ENCODE measurements around the gene ADGRD2.
A peak's percentile ranks its signal among the peaks of the same experiment; 100 is the strongest.
"Not testable (repeated sequence)": the region's sequence is repeated elsewhere in the genome, so short reads cannot be mapped to it uniquely, and the experiment has no call there.

The ADGRD2 gene, protein sequence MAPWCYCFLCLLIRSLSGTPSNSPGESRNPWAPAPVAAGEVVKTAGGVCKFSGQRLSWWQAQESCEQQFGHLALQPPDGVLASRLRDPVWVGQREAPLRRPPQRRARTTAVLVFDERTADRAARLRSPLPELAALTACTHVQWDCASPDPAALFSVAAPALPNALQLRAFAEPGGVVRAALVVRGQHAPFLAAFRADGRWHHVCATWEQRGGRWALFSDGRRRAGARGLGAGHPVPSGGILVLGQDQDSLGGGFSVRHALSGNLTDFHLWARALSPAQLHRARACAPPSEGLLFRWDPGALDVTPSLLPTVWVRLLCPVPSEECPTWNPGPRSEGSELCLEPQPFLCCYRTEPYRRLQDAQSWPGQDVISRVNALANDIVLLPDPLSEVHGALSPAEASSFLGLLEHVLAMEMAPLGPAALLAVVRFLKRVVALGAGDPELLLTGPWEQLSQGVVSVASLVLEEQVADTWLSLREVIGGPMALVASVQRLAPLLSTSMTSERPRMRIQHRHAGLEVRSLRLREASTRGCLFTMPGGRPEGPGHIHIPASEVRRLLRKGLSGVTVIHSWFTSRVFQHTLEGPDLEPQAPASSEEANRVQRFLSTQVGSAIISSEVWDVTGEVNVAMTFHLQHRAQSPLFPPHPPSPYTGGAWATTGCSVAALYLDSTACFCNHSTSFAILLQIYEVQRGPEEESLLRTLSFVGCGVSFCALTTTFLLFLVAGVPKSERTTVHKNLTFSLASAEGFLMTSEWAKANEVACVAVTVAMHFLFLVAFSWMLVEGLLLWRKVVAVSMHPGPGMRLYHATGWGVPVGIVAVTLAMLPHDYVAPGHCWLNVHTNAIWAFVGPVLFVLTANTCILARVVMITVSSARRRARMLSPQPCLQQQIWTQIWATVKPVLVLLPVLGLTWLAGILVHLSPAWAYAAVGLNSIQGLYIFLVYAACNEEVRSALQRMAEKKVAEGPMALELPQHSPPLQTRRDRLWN

DNA sequence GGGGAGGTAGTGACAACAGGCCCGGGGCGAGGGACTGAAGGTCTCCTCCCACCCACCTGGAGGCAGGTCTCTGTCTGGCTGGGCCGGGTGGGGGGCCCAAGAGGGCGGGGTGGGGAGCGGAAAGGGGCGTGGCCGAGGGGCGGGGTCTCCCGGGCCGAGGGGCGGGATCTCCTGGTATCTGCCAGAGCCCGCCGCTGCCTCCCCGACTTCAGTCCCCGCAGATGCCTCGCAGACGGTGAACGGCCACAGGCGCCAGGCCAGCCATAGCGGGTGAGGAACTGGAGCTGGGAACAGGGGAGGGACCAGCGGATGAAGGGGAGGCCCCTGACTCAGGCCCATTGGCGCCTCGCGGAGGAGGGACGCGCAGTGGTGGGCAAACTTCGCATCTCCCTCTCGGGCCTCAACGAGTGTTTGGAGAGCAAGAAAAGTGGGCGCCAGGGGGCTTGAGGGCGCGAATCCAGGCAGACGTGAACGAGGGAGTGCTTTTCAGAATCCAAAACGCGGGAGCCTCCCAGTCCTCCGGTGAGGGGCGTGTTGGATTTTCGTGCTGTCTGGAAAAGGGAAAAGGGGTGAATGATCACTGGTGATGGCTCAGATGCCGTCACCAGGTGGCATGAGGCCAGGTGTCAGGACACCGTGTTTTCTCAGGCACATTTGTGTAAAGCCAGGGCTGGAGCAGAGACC, at the start of gene ADGRD2:
Gene ADGRD2 (plus strand): TSS at position 211 of the 684 bp plus-strand sequence. CDS start 1,216 bp downstream, outside the sequence.
- DNase-seq: peak; percentile 58

DNA sequence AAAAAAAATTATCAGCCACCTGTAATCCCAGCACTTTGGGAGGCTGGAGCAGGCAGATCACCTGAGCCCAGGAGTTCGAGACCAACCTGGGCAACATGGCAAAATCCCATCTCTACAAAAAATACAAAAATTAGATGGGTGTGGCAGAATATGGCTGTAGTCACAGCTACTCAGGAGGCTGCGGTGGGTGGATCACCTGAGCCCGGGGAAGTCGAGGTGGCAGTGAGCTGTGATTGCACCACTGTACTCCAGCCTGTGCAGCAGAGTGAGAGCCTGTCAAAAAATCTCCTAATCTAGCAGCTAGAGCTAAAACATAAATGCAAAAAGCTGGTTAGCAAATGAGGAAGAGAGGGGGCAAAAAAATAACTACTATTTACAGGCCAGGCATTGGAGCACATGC, 47.0 kb upstream of the ADGRD2 start:
- no peak for DNase-seq

DNA sequence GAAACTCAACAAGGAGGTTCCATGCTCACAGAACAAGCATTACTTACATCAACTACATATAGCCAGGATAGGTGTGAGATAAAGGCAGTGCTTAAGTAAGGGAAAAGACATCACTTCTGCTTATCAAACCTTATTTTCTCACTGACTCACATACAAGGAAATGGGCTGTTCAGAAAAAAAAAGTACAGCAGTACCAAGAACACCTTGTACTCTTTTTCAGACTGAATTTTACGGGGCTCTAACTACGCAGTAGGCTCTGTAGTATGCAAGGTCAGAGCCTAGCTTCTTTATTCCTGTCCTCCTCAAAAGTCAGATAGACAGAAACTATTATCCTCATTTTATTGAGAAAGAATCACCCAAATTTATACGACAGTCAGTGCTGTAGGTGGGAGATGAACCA, 40.8 kb upstream of the ADGRD2 start:
- DNase-seq: no peak

DNA sequence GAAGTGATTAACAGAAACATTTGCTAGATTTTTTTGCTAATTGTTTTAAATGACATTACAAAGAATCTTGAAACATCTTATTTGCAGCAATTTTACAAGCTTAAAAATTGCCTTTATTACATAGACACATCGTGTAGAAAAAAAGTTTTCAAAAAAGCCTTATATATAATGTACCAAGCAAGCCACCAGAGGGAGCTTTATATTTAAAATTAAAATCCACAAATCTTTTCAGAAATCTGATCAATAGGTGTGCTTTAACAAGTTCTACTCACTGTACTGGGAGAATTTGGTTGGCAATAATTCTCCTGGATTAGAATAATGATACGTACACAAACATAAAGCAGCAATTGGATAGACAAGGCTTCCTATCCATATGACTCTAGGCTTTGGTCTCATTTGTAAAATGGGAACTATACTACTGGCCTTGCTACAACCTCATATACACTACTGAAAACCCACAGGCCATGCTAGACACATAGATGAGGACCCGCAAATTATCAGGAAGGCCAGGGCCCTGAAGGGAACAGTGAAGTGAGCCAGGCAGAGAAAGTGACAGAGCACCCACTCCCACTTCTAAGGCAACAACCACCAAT, 39.8 kb upstream of the ADGRD2 start:
- DNase-seq: no peak

DNA sequence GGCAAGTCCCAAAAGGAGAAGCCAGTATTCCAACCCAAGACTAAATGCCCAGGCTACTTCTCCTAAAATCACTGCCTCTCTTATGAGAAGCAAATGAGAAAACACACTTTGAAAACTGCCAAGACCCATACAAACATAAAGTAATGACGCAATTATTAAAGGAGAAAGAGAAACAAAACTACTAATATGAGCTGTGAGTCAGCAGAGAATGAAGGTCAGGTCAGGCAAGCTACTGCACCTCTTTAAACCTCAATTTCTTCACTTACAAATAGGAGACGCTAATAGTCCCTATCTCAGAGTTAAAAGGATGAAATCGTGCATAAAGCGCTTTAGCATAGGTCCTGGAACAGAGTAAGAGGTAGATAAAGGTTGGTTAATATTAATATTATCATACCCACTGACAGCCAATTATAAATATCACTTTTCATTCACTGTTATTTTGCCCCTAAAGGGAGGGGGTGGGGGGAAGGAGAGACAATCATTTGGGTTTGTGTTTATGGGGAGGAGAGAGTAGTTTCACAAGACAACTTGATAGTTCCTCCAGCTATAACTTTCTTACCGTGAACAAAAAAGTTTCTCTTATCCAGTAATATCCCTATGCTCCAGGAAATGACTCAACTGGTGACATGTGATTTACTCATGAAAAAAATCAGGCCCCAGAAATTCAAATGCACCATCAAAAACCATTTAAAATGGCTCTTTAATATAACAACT, 38.6 kb upstream of the ADGRD2 start:
- DNase-seq: no peak

DNA sequence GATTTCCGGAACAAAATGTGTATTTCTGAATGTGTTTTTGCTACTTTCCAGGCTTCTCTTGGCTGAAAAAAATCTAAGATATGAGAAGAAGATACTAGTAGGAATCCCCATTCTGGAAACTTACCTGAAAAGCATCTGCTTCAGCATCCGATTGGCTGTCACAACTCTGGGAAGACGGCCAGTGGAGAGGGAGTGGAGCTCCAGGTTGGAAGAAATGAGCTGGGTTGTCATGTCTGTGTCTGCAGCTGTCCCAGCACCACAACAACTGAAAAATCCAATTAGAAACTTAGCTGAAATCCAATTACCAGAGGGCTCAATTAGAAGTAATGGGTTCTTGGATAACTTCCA, 38.0 kb upstream of the ADGRD2 start:
- DNase-seq: no peak

DNA sequence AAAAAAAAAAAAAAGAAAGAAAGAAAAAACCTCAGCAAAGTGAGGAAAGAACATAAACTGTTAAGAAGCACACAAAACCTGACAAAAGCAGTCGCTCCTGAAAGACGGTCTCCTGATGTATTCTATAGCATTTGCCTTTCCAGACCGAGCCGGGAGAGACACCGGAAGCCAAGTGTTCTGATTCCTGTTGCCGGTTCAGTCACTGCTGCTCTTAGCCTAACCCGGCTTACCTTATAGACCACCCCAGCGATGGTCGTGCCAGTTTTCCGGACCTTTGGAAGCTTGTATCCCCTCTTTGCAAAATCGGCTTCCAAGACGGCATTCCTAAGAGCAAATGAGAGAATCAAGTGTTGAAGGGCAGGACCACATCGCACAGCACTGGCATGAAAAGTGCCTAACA, 35.6 kb upstream of the ADGRD2 start:
- no peak for DNase-seq

DNA sequence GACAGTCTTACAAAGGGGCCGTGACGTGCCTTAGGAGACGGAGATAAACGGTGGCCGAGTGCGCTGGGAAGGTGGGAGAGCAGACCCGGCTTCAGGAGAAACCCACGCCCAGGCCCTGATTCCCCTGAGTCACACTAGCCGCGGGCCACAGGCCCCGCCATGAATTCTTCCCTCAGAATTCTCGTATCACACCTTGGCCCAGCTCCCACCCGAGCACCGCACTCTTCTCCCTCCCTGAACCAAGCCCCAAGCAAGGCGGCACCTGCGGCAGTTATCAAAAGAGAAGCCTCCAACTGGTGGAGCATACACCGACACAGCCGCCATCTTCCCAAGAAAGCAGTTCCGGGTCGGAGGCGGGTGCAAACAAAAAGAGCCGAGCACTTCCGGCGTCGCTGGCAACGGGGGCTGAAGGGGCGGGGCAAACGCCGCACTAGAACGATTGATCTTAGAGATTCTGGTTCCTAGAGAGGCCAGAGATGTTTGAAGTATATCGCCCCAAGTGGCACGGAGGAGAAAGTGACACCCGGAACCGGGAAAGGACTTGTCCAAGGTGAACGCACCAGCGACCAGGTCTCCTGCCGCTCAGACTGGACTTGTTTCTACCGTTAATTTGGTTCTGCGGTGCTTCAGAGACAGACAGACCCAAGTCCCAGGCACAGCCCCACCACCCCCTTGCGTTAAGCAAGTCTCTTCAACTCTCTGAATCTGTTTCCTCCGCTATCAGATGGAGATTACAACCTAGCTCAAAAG, 35.0 kb upstream of the ADGRD2 start, which contains the start of gene PSMB7:
Gene PSMB7 (minus strand): TSS at position 341 of the 750 bp plus-strand sequence. CDS start 17 bp downstream, at position 324.
- peak; percentile 98 for DNase-seq

DNA sequence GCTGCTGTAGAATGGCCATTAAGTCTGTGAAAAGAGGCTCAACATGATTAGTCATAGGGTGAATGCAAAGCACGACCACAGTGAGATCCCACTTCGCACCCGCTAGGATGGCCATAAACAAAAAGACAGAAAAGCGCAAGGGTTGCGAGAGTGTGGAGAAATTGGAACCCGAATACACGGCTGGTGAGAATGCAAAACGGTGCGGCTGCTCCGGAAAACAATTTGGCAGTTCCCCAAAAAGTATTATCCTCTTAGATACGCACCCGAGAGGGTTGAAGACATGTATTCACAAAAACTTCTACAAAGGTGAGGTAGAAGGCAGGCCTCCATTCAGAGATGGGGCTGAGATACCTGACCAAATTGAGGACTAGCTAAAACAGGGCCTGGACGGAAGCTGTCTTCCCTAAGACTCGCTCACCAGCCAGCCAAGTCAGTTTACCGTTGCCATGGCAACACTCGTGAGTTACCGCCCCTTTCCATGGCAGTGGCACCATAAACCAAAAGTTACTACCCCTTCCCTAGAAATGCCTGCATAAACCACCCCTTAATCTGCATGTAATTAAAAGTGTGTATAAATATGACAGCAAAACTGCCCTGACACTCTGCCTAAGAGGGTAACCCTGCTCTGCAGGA, 34.3 kb upstream of the ADGRD2 start:
- no peak for DNase-seq

DNA sequence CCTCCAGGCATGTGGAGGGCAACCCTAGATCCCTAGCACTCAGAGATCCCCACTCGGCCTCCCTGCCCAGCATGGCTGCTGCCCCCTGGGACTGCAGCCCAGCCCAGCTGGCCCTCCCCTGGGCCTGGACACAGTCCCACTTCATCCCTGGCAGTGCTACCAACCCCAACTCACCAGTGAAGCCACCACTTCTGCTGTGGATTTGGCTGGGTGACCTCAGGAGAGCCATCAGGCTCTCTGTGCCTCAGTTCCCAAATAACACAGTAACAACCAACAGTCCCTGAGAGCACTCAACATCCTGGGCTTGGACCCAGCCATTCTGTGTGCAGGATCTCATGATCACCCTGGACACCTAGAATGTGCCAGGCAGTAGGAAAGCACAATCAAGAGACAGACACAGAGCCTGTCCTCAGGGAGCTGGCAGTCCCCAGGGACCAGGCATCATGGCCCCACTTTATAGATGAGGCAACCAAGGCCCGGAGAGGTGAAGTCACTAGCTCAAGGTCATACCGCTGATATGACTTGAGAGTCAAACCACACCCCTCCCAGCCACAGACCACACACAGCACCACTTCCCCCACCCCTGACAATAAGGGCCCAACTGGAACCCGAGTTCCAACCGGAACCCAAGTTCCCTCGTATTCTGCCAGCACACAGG, 30.3 kb upstream of the ADGRD2 start:
- no peak for DNase-seq

DNA sequence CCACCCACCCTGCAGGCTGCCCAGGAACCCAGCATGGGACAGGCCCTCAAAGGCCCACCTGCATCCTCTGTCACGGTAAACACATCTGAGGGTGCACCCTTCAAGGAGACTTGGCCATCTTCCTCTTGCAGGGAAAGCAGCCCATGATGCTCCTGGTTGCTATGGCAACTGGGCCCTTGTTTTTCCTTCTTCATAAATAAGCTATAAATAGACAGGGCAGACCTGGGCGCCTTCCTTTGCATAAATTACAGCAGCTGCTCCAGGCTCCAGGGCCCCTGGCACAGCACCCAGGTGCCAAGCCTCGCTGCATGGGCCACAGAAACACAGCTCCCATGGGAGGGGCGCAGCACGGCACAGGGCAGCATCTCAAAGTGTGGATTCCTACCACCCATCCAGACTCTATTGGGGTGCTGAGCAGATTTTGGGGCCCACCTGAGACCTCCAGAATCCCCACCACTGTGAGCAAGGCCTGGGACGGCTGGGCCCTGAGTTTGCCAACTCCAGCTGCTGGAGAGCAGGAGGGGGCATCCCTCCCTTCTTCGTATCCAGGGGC, 29.2 kb upstream of the ADGRD2 start:
- DNase-seq: peak; percentile 38

DNA sequence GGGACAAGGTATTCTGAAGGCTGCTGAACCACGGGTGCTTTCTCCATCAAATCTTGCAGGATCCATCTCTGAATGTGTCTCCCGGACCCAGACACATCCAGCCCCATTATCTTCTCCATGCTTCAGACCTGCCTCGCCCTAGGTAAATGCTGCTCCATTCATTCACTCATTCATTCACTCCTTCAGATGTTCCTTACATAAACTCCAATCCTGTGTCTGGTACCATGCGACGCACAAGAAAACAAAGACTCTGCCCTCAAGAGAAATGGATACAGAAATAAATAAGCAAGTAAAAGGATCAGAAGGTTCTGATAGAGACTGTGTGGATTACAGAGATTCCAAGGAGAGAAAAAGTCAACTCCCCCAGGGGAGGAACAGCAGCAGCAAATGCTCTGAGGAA, 27.1 kb upstream of the ADGRD2 start:
- no peak for DNase-seq

DNA sequence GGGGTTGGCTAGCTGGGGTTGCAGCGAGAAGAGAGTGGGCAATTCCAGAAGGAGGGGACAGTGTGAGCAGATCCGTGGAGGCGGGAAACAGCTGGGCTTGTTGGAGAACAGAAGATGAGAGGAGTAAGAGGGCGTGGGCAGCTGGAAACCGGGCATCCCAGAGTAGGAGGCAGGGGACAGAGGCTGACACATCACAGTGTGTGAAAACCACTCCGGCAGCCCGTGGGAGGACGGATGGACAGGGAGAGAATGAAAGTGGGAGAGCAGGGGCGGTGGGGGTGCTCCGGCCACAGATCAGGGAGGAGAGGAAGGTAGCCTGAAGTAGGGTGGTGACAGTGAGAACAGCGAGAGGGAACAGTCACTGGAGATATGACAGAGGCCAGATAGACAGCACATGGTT, 26.7 kb upstream of the ADGRD2 start:
- DNase-seq: no peak

DNA sequence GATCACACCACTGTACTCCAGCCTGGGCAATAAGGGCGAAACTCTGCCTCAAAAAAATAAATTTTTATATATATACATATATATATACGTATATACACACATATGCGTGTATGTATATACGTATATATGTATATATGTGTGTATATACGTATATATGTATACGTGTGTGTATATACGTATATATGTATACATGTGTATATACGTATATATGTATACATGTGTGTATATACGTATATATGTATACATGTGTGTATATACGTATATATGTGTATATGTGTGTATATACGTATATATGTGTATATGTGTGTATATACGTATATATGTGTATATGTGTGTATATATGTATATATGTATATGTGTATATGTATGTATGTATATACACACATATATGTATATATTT, 24.5 kb upstream of the ADGRD2 start:
- DNase-seq: not testable (repeated sequence)

DNA sequence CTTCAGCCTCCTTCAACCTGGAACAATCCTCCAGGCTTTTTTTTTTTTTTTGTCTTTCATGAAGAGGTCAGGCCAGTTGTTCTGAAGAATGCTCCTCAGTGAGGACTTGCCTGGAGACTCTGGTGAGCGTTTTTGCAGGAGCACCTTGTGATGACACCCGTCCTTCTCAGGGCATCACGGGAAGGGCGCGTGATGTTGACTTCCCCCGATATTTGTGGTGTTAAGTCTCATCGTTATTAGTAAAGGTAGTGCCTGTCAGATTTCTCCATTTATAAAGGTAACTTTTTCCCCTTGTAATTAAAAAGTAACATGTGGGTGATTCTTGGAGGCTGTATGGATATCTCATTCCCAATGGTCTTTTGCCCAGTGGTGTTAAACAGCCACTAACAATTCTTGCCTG, 23.9 kb upstream of the ADGRD2 start:
- DNase-seq: no peak

DNA sequence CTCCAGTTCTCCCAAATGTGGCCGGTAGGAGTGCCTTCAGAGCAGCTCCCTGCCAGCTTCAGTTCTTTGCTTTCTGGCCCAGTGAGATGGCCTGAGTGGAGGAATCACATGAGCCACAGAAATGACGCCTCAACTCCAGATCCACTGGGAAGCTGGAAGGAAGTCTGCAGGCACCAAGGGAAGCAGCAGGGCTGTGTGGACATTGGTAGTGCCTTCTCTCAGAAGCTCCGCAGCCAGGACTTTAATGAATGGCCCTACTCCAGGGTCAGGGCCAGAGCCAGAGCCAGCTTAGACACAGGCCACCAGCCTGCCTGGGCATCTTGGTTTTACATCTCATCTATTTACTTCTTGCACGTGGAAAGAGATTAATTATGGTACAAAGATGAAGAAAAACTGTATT, 23.0 kb upstream of the ADGRD2 start:
- DNase-seq: no peak

DNA sequence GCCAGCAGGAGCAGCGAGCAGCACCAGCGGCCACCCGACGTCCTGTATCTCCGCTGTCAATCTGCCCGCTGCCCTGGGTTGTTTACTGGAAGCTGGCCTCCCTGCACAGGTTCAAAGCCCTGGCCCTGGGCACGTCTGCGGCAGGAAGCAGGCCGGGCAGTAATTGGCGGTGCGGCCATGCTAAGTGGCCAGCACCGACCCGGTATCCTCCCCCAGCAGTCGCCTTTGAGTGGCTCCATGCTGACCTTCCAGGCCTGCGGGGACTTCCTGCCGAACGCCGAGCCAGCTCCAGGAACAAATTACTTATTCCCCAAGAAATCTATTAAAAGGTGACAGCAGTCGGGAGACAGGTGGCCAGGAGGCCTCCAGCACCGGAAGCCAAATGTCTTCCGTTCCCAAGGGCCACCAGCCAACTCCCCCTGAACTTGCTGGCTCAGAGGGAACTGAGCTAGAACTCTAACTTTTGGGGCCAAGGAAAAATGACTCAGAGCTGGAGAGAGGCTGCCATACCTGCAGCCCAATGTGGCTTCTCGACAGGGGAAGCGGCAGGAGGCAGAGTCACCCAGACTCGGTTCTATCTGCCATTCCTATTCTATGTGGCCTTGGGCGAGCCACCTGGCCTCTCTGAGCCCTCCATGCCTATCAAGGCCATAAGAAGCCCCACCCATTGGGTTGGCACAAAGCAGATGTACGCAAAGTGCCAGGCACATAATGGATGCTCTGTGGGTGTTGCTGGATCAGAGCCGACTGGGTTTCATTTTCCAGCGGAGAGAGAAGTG, 21.3 kb upstream of the ADGRD2 start:
- no peak for DNase-seq

DNA sequence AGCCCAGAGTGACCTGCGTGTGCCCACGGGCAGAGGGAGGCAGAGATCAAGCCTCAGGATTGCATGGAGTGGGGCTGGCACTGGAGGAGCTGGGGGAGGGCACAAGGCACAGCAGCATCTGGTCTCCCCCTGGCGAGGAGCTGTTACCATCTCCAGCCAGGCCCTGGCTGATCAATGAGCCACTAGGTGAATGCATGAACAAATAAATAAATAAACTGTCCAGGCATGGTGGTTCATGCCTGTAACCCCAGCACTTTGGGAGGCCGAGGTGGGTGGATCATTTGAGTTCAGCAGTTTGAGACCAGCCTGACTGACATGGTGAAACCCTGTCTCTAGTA, 20.8 kb upstream of the ADGRD2 start:
- no peak for DNase-seq

DNA sequence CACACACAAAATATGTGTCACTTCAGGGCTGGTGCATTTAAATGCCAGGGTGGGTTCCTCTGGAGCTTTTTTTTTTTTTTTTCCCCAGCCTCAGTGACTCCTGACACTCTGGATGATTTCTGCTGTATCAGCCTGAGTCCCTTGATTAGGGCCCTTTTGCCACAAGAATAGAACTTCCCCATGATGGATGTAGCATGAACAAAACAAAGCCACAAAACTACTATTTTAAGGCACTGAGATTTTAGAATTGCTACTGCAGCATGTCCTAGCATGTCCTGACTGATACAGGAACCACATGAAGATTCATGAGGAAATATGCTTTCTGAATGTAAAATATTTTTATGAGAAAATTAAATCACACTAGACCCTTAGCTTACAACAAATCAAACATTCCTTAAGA, 13.9 kb upstream of the ADGRD2 start:
- no peak for DNase-seq
